Measurements from ENCODE around the gene MRPS23.

GRCh38 chr17:57895382-57896060 is 45.7 kb upstream of the MRPS23 start:
- no peak for TF ChIP-seq POLR2AphosphoS5 (IDR thresholded peaks at IDR 0.05; ENCODE audit: insufficient read depth in 1 of 2, low read depth in 1 of 2)
- TF ChIP-seq CTCF (IDR thresholded peaks at IDR 0.05), result no peak
